GM12875 (cell line): ENCODE measurements around the gene C5orf24.

Experiments
- H3K4me3 ChIP-seq: one replicate; pipeline ENCODE4 v1.5.1; 2011; ENCODE audit warnings: low read depth, low read length, control low read depth
- TF ChIP-seq, protein P1 (sequence below): IDR thresholded peaks from 2 replicates; pipeline ENCODE4 v1.5.1; 2011; ENCODE audit warnings: low read depth, mild to moderate bottlenecking, control low read depth, inconsistent platforms, low read length, moderate library complexity, borderline replicate concordance; ENCODE audit not compliant: insufficient read depth

C5orf24 gene

DNA sequence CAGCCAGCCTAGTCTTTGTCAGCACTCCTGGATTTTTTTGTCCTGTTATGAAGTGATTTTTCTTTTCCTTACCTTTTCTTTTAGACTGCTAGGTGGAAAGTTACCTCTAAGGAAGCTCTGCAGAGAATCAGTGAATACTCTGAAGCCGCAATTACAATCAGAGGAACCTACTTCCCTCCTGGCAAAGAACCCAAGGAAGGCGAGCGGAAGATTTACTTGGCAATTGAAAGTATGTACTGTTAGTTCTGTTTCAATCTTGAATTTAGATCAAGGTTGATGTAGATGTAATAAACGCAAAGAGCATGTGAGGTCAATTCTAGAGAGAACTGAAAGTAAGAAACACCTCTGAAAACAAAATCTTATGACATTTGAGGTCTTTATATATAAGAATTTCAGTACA lies 27.0 kb upstream of the C5orf24 start:
- TF ChIP-seq, protein P1, sequence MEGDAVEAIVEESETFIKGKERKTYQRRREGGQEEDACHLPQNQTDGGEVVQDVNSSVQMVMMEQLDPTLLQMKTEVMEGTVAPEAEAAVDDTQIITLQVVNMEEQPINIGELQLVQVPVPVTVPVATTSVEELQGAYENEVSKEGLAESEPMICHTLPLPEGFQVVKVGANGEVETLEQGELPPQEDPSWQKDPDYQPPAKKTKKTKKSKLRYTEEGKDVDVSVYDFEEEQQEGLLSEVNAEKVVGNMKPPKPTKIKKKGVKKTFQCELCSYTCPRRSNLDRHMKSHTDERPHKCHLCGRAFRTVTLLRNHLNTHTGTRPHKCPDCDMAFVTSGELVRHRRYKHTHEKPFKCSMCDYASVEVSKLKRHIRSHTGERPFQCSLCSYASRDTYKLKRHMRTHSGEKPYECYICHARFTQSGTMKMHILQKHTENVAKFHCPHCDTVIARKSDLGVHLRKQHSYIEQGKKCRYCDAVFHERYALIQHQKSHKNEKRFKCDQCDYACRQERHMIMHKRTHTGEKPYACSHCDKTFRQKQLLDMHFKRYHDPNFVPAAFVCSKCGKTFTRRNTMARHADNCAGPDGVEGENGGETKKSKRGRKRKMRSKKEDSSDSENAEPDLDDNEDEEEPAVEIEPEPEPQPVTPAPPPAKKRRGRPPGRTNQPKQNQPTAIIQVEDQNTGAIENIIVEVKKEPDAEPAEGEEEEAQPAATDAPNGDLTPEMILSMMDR = no peak
- H3K4me3 ChIP-seq = no peak overlapping the region

DNA sequence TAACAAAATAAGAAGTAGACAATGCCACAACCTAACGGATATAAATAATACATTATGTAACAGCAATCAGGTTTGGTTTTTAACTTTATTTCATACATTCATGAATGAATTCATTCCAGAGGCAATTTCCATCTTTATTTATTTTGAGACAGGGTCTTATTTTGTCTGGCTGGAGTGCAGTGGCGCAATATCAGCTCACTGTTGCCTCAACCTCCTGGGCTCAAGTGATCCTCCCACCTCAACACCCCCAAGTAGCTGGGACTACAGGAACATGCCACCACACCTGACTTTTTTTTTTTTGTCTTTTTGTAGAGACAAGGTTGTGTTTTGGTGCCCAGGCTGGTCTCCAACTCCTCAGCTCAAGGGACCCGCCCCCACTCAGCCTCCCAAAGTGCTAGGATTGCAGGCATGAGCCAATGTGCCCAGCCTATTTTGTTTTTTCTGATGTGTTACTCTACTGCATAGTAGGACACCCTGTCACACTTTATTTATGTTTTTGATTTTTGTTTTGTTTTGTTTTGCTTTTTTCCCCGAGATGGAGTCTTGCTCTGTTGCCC lies 26.3 kb upstream of the C5orf24 start:
- no peak overlapping the region for H3K4me3 ChIP-seq
- TF ChIP-seq, protein P1 = no peak

DNA sequence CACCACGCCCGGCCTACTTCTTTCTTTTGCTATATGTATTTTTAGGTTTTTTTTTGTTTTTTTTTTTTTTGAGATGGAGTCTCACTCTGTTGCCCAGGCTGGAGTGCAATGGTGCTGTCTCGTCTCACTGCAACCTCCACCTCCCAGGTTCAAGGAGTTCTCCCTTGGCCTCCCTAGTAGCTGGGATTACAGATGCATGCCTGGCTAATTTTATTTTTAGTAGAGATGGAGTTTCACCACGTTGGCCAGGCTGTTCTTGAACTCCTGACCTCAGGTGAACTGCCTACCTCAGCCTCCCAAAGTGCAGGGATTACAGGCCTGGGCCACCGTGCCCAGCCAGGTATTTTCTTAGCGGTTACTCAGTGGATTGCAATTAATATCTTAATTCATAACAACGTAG lies 23.9 kb upstream of the C5orf24 start:
- TF ChIP-seq, protein P1 = no peak
- no peak overlapping the region for H3K4me3 ChIP-seq

DNA sequence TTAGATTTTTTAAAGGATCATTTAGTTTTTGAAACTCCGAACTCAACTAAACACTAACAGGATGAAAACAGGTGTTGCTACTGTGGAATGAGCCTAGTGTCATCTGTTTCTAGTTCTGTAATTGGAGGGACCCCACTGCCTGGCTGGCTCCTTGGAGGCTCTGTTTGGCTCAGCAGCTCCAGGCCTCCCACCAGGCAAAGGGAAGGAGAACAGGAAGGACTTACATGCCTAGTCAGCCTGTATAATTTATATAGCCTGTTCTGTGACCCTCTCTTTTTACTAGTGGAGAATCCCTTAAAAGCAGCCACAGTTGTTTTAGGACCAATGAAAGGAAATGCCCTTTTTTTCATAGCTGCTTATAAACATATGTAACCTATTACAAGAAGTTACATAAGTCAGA lies 21.1 kb upstream of the C5orf24 start:
- TF ChIP-seq, protein P1 = no peak
- no peak overlapping the region for H3K4me3 ChIP-seq

DNA sequence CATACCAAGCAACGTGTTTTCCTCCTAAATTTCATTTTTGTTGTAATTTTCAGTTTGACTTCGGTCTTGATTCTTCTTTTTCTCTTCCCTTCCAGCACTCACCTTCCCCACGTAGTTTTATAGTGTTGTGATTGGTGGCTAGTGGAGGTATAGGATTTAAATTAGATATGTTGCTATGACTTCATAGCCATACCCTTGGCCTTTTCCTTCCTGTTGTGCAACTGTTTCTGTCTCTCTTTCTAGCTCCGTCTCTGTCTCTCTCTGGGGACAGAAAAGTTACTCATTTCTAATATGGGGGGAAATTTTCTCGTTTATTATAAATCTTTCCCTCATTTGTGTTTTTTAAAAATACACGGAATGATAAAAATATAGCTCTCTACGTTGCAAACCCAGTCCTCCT lies 20.6 kb upstream of the C5orf24 start:
- H3K4me3 ChIP-seq = no peak overlapping the region
- TF ChIP-seq, protein P1 = no peak

DNA sequence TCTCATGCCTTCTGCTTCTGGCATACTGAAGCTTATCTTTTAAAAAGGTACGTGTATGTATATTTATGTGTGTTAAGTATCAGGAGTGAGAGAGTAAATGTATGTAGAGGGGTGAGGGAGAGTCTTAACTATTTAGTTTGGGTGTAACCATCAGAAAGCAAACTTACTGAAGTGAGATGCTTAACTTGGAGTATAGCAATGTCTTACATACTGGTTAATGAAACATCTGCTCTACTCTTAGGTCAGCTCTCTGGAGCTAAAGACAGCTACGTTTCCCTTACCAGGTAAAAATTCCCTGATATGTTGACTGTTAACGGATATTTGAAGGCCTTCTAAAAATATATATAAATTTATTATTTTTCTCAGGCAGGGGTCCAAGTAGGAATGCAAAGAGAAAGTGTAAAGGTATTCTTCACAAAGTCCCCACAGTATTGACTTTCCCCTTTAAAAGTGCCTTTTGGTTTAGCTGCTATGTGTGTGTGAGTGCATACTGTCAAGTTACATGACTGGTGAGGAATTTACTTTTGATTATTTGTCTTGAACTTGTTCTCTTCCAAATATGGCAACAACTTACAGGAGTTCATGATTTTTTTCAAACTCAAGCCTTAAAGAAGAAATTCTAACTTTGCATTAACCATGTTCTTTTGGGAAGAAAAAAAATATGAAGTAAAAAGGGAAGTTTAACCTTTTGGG lies 12.3 kb upstream of the C5orf24 start:
- TF ChIP-seq, protein P1 = no peak
- no peak overlapping the region for H3K4me3 ChIP-seq

DNA sequence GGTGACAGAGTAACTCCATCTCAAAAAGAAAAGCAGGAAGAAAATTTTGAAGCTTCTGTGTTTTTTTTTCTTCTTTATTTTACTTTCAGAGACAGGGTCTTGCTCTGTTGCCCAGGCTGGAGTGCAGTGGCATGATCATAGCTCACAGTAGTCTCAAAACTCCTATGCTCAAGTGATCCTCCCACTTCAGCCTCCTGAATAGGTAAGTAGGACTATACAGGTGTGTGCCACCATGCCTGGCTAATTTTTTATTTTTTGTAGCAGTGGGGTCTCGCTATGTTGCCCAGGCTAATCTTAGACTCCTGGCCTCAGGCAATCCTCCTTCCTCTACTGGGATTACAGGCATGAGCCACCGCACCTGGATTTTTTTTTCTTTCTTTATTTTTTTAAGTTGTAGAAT lies 10.1 kb upstream of the C5orf24 start:
- H3K4me3 ChIP-seq = no peak overlapping the region
- TF ChIP-seq, protein P1 = no peak
